ENCODE results near the gene SYS1.
"Not testable (repeated sequence)": the region's sequence is repeated elsewhere in the genome, so short reads cannot be mapped to it uniquely, and the experiment has no call there.

Gene SYS1

DNA sequence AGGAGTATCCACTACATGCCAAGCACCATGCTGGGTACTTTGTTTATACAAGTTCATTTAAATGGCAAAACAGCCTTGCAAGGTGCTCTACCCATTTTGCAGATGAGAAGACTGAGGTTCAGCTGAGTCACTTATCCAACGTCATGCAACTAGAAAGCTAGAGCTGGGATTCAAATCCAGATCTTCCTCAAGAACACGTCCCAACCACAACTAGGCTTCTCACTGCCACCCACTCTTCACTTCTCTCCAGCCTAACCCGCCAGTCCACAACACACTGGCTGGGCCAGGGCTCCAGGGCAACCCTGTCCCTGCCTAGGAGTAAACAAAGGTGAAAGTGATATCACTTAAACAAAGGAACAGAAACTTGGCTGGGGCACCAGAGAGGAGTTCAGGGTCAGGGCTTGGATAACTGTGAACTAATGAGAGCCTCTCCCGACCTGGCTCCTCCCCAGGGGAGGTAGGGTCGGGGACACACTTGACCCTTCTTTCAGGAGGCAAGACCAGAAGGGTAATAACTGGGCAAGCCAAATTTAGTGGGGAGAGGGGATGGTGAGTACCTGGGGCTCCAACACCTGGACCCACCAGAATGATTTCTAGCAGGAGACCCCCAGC lies 22.6 kb upstream of the SYS1 start:
- no peak for DNase-seq (ENCODE audit: low spot score)

DNA sequence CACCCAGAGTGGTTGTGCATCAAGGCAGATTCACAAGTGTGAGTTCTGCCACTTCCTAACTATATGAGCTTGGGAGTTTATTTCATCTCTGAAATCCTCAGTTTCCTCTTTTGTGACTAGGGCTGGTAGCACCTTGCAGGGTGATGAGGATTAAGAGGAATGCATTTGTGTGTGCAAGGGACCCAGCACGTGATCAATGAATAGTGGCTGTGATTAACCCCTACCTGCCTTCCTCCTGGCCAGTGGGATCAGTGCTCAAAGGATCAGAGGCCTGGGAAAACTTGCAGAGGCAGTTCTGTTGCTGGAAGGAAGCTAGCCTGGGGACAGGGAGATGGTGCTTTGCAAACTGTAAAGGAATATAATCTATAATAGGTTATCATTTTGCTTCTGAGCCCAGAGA lies 22.0 kb upstream of the SYS1 start:
- DNase-seq (ENCODE audit: low spot score): no peak

DNA sequence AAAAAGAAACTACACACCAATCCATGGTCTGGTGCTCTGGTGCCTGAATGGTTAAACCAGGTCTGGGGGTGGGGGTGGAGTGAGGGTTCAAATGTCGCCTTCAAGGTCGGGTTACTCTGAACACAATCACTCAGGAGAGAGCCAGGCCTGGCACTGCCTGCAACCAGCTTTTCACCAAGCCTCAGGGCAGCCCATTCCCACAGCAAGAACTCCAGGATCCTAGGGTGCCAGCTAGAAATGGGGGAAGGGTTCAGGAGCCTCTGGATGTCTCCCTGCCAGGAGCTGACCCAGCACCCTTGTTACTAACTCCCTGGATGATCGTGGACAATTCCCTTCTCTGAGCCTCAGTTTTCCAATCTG lies 21.4 kb upstream of the SYS1 start:
- no peak for DNase-seq (ENCODE audit: low spot score)

DNA sequence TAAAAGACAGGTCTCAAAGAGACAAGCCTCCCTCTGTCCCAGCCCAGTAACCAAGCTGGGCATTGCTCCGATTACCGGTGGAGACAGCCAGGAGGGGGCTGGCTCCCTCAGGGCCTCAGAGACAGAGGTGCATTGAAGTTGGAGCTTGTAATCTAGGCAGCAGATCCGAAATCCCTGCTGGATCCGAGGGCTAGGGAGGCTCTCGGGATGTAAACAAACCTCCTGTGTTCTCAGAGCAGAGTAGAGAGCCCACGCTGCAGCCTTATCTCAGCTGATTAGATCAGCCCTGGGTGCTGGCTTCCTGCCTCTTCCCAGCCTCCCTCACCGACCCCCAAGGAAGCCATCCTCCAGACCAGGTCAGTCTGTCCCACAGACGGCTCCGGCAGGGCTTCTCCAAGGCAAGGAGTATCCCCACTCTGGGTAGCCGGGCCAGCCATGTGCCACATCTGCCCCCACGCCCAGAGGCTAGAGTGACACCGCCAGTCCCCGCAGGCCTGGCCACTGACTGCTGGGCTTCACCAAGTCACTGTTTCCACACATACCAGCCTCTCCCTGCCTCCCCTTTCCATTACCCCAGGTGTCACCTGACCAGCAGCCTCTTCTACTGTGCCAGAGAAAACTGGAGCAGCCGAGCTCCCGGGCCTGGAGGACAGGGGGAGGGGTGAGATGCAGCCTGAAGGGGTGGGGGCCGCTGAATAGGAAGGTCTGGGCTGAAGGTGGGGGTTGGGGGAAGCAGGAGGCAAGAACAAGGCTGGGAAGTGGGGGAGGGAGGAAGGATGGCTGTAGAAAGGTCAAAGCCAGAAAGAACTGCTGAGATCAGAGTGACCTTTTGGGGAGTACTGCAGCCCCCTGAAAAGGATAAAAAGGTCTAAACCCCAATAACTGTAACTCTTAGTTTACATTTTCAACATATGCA lies 20.8 kb upstream of the SYS1 start:
- DNase-seq (ENCODE audit: low spot score): no peak

DNA sequence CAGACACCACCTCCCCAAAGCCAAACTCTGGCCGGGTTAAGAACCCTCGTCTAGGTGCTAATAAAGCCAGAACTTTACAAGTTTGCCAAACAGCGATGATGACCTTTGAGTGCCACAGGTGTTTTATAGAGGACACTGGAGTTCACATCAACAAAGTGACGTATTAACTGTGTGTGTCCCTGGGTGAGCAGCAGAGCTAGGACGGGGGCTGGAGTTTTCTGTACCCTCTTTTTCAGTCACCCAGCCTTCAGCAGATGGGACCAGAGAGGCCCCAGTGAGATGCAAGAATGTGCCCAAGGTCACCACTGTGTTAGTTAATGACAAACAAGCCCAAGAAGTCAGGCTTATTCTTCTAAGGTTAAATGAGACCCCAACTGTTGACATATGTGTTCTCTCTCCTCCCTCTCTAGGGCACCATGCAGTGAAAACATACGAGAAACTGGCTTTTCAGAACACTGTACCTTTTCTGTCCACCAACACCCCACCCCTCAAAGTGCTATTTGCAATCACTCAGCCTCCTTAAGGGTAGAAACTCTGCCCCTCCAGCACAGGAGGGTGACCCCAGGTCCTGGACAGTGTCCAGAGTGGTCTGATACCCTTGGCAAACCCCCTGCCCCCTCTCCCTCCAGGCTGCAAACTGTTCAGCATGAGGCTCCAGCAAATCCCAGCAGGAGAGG lies 20.0 kb upstream of the SYS1 start:
- no peak for DNase-seq (ENCODE audit: low spot score)

DNA sequence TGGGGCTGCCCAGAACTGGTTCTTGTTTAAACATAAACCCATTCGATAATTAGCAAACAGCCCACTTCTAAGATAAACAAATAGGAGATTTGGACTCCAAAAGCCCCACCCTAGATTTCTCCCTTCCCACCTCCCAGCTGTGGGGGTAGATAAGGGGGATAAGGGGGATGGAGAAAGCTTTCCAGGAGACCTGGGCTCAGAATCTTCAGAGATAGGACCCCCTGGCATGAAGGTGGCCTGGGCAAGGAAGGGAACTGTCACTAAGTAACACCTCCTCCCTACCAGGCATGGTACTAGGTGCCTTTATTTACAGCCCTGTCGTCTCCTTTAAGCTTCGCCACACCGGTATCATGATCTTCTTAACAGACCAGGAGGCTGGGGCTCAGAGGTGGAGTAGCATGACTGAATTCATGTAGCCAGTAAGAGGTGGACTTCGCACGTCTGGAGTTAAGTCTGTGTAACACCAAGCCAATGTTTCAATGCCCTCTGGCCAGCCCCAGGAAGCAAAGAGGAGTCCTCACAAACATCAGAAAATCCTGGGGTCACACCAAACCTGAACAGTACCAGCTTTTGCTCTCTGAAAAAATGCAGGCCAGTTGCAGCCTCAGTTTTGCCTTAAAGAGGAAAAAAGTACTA lies 19.3 kb upstream of the SYS1 start:
- no peak for DNase-seq (ENCODE audit: low spot score)

DNA sequence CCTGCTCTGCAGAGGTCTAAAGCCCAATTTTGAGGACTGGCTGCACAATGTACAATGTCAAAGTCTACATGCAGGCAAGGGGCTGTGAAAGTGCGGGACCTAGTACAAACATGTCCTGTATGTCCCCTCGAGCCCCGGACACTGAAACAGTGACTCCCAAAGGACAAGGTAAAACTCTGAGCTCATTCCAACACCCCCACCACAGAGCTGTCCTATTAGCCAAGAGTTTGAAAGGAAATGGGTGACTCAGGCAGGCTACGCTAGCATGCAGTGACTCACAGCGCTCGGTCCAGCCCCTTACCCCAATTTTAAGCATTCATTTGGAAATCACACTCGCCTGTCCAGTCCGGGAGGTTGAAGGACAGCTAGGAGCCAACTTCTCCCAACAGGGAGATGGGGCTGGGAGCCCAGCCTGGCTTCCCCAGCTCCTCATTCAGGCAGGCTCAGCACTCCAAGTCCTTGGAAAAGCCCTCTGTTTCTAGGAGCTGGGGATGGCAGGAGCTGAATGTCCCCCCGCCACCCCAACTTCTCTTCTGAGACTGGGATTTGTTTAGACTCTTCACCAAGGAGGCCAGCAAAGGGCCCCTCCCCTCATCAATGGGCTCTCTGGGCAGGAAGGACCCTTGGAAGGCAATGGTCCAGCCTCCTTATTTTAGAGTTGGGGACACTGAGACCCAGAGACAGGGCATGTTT lies 18.6 kb upstream of the SYS1 start:
- DNase-seq (ENCODE audit: low spot score): peak; percentile 62

DNA sequence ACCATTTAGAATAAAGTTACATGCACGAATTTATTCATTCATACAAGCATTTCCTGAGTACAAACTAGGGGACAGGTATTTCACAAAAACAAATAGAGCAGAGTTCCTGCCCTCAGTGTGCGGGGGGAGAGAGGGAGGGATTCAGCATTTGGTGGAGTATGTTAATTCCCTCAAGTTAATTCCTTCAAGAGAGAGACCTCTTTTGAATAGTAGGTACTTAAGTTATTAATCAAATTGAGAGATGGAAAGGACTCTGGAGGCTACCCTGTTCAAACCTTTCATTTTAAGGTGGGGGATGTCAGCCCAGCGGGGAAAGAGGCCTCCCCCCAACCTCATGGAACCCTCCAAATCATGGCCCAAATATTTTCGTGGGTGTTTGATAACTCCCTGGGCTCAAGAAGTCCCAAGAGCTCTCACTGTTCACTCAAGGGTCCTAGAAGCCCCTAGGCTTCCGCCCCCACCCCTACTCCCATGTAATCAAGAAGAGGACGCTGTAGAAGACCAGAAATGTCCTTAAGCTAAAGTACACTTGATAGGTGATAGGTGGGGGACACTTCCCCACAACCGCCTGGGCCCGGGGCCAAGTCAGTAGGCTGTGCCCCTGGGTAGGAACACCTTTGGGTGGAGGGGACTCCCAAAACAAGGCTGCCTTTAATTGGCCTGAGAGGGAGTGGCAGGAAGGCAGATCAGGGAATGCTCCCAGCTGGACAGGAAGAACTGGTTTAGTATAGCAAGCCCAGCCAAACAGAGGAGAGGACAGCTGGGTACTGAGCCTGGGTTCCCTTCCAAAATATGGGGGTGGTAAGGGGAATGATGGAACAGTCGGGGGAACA lies 17.6 kb upstream of the SYS1 start:
- DNase-seq (ENCODE audit: low spot score): peak; percentile 64

DNA sequence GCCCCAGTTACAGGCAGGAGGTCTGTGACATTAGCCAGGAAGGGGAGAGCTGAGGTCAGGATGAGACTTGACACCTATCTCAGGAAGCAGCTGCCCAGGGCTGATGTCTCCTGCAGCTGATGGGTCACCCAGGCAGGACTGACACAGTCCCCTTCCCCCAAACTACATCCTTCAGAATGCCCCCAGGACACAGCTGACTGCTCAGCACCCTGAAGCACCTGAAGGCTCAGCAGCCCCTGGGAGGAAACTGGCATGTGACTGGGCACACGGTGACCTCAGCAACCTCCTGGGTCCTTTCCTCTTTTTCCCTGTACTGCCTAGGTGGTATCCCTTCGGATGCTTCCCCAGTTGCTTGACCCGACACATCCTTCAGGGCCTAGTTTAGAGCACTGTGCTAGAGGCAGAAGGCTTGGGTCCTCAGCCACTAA lies 16.7 kb upstream of the SYS1 start:
- DNase-seq (ENCODE audit: low spot score): no peak

DNA sequence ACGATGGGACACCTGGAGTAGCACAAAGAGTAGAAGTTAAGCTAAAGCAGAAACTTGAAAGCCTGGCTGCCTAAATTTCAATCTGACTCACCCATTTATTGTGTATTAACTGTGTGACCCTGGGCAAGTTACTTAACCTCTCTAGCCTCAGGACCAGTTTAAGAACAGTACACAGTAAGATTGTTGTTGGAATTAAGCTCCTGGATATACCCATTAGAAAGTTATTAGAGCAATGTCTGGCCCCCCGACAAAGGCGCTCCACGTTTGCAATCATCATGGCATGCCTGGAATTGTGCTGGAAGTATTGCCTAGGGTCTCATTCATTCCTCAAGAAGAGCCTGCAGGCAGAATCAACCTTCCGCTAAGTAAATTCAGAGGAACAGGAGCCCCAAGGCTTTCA lies 16.1 kb upstream of the SYS1 start:
- DNase-seq (ENCODE audit: low spot score): no peak

DNA sequence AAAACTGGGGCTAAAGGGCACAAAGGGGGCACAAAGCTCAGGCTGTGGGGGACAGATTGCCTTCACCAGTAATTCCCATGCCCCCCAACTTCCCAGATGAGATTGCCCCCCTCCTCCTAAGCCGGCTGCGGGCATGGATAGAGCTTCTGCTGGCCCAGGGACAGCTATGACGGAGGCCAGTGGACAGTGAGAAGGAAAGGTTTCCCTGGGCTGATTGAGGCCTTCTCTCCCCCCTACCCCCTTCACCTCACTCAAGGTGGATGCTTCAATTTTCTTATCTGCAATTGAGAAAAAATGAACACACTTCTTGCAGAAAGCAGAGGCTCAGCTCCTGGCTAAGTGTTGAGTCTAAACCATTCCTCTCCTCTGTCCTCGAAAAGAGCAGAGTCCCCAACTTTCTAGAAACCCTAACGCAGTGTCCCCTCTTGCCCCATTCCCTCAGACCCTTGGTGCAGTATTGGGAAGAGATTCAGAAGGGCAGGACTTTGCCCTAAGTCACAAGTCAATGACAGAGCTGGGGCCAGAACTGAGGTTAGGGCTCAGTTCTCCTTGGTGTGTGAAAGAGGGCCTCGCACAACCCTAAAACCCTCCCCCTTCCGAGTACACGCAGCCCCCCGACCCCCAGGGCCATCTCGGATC lies 15.5 kb upstream of the SYS1 start:
- DNase-seq (ENCODE audit: low spot score): no peak

DNA sequence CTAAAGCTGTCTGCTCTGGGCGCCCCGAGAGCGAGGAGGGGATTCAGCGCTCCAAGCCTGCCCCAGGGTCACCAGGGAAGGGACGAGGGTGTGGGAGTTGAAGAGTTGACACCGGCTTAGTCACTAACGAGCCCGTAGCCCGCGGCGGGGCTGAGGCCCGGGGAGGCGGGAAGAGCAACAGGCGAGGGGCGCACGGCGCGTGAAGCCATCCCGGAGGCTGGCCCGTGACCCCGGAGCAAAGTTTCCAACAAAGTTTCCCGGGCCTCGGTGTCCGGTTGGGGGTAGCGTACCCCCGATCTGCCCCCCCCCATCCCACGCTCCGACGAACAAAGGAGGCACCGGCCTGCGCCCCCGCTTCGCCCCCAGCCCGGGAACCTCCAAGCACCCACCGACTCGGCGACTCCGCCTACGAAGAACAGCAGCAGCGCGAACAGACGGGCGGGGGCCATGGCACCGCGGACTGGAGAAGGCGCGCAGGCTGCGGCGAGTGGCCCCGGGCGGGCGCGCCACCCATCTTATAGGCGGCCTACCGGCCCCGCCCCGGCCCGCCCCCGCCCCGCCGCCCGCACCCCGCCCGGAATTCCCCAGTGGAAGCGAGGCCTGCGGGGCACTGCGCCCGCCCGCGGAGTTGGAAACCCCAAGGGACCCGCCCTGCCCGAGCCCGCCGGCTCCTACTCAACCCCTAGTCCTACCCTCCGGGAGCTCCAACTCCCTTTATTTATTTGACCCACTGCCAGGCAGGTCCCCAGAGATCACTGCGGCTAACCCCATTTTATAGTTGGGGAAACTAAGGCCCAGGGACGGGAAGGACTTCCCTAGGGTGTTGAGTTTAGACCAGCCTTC lies 14.8 kb upstream of the SYS1 start, which contains the start of gene SDC4:
Gene SDC4 (minus strand): TSS at position 489 of the 843 bp plus-strand sequence. CDS start 40 bp downstream, at position 449.
- DNase-seq (ENCODE audit: low spot score): peak; percentile 78

DNA sequence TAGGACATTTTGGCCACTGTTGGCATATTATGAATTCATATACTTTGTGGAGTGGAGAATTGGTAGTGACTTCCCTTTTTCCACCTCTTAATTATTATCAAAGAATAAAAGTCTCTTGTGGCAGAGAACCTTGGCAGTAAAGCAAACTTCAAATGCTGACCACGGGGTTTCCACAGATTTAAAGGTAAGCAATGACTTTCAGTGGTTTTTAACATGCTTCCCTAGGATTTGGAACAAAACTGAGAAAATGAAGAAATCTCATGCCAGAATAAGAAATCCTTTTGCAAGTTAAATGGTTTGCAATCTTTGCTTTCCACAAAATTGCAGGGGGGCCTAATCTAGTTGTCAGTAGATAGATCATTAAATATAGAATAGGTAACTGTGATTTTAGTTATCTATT lies 12.7 kb upstream of the SYS1 start:
- DNase-seq (ENCODE audit: low spot score): no peak

DNA sequence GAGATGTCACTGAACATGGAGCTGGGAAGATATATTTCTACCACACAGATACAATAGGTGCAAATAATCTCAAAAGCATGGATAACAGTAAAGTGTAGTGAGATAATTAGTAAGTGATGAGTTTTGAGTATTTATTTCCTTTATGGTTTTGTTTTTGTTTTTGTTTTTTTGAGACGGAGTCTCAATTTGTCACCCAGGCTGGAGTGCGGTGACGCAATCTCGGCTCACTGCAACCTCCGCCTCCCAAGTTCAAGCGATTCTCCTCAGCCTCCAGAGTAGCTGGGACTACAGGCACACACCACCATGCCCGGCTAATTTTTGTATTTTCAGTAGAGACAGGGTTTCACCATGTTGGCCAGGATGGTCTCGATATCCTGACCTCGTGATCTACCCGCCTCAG lies 12.2 kb upstream of the SYS1 start:
- DNase-seq (ENCODE audit: low spot score): not testable (repeated sequence)

DNA sequence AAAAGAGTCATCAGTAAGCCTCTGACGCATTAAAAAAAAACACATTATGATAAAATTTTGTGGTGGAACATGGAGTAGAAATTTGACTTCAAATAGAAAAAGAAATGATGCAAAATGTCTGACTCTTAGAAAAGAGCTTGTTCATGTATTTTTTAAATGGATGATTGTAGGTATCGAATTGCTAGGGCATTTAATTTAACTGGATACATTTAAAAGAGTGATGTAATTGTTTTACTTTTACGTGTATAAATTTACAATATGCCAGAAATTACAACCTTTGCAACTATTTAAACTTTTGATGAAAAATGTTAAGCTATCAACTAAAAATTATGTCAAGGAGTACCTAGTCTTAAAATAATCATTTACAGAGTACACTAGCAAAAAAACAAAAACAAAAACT lies 10.2 kb upstream of the SYS1 start:
- no peak for DNase-seq (ENCODE audit: low spot score)

DNA sequence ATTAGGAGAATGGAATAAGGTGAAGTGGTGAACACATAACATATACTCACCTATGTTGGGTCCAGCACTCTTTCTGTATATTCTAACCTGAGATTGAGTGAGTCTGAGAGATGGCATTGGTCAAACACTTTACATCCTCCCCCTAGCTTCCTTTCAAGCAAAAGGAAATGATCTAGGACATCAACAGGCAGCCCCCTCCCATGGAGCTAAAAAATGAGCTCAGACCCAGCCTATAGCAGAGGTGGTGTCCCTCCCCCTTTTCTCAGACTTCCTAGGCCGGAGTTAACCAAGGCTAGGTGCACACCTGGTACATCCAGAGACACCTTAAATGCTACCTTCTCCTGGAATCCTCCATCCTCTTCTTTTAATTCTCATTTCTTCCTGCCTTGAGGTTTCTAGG lies 9.2 kb upstream of the SYS1 start:
- no peak for DNase-seq (ENCODE audit: low spot score)

DNA sequence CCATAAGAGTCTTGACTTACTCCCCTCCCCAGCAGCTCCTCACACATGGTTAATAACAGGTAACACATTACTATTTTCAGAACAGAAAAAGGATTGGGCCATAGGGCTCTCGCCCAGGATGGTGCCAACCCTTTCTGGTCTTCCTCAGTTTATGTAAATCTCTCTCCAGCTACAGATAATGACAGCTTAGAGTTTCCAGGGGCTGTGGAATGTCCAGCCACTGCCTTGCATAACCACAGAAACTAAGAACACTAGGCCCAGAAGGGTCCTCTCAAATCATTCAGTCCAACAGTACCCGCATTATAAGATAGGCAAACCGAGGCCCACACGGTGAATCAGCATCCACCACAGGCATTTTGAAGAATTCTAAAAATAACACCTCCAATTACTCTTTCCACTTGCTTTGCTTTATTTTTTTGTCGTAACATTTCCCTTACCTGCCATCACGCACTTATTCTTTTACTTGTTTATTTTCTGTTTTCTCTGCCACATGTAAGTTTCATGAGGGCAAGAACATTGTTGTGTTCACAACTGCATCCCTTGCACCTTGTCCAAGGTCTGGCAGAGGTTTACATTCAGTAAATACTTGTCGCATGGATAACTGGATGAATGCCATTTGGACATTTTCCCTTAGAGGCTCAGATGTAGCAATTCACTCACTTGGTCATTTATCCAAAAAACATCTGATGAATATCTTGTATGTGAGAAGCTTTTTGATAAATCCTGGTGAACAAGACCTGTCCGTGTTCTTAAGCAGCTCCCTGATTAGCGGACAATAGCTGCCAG lies 8.3 kb upstream of the SYS1 start:
- no peak for DNase-seq (ENCODE audit: low spot score)

DNA sequence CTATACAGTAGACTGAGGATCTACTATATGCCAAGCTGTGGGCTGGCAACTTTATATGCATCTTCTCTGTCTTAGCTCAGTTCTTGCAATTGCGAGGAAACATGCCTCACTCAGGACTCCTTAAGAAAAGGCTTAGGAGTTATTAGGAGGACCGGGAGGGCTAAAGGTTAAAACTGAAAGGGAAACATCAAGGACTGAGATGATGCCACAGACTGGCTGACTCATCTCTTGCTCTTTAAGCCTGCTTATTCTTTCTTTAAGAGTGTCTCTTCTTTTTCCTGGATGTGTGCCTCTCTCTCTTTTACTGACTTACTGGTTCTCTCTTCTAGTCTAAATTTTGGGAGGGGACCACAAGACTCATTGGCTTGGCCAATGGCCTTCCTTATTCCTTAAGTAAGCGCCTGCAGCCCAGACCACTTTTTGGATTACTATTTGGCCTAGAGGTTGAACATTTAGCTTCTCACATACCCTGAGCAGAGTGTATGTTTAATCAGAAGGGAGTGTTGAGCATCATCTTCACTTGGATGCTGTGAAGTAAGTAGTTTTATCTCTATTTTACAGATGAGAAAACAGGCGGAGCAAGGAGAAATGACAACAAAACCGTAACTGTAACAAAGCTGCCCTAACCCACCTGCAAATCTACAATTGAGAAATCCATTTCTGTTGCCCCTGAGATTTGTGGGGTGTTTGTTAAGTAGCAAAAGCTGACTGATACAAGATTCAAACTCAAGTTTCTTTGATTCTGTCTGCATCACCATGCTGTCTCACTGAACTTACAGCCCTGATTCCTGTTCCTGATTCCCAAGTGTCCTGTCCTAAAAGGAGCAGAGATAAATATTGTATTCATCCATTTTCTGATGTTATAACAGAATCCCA lies 7.5 kb upstream of the SYS1 start:
- DNase-seq (ENCODE audit: low spot score): no peak
